NCI-H82 (cell line): ENCODE data around the gene MYO3A.
"Not testable (repeated sequence)": the region's sequence is repeated elsewhere in the genome, so short reads cannot be mapped to it uniquely, and the experiment has no call there.

ENCODE experiments used
- DNase-seq: peaks from one replicate; lab custom pipeline; 2025; lab: John Stamatoyannopoulos, UW

MYO3A gene

DNA sequence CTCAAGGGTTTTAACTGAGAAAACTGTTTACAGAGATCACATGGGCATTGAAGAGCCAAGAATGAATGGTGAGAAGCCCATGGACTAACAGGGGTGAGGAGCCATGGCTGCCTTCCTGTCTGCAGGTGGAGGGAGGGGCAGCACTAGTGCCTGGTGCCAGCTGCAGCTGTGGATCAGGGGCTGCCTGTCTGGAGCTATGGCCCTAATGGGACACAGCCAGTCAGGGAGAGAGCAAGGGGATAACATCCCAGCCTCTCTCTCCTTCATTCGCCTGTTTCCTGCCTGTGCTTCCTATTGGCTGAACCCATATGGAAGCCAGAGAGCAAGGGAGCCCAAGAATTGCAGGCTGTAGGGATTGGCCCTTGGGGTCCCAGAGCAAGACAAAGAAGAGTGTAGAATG is 156.7 kb downstream of the MYO3A start:
- no peak for DNase-seq

DNA sequence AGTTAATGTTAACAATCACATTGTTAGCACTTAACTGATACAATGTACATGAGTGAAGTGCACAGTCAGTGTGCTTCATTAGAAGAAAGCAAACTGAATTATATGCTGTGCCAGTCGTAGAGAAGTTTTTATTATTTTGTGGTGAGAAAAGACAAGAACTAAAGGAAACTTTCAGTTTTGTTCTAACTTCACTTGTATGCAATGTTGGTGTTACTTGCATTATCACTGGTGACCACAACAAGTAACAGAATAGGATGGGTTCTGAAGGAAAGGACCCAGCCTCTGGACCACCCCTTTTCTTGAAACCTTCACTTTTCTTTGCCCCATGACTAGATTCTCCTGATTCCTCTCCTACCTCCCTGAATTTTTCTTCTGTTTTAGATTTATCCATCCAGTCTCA is 159.2 kb downstream of the MYO3A start:
- no peak for DNase-seq

DNA sequence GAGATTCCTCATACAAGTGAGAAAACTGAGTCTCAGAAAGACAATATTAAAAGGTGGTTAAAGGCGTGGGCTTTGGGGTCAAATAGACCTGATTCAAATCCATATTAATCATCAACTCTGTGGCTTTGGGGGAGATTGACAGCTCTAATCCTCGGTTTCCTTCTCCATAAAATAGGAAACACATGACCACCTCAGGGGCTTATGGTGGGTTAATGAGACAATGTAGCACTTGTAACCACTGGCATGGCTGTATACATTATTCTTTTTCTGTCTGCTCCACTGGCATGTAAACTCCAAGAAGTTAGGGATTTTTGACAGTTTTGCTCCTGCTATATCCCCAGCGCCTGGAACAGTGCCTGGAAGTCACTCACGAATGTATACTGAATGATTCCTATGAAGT is 161.8 kb downstream of the MYO3A start:
- DNase-seq: no peak

DNA sequence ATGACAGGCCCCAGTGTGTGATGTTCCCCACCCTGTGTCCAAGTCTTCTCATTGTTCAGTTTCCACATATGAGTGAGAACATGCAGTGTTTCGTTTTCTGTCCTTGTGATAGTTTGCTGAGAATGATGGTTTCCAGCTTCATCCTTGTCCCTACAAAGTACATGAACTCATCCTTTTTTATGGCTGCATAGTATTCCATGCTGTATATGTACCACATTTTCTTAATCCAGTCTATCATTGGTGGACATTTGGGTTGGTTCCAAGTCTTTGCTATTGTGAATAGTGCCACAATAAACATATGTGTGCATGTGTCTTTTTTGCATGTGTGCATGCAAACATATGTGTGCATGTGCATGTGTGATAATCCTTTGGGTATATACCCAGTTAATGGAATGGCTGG is 163.5 kb downstream of the MYO3A start:
- DNase-seq: not testable (repeated sequence)

DNA sequence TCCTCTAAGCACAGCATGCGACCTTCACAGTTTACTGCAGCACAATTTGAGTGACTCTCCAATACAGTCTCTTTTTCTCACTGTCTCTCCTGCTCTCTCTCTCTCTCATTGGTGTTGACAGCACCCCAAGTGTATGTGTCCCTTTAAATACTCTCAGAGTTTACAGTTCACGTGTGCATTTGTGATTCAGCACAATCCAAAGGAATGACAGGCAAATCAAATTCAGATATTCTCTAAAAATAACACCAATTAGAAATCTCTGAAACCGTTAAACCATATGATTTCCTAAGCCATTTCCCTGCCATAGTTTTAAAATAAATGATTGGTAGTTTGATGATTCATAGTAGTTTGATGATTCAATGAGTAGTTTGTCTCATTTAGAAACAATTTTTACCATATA is 178.5 kb downstream of the MYO3A start:
- no peak for DNase-seq

DNA sequence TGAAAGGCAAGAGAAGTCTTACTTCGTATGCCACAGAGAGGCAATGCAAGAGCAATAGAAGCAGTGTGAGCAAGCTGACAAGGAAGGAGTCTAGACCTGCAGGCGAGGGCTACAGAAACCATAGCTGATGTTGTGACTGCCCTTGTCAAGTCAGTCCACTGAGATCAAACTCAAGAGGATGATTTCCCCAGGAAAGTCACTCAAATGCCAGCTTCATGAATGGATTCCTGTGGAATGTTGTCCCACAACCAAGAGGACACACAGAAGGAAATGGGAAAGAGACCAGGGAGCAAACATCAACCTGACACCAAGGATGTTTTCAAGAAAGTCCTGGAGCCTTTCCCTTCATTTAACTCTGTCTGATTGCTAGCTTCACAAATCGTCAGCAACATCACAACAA is 204.6 kb downstream of the MYO3A start:
- DNase-seq: no peak

DNA sequence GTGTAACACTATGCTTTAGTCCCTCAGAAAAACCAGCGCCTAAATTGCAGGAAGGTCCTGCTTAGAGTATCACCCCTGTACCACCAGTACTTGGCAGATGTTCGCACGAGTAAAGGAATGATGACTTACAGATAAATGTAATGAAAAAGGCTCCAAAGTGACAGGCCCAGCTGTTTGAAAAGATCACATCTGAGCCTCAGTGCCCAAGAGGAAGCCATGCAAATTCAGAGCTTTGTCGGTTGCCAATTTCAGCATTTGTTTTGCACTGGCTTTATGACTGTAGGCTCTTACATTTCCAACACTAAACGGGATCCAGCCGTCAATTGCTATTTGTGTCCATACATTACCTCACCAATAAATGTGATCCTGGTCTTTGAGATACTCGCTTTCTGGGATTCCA is 222.0 kb downstream of the MYO3A start:
- no peak for DNase-seq

DNA sequence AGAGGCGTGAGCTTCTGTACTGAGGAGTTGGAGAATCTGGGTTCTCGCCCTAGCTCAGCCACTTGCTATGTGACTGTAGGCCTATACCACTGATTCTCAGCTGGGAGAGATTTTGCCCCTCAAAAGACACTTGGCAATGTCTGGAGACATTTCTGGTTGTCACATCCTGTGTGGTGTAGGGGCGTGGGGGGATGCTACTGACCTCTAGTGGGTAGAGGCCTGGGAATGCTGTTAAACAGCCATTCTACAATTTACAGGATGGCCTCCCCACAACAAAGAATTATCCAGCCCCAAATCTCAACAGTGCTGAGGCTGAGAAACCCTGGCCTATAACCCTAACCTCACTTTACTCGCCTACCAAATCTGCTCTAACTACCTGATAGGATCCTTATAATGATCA is 223.7 kb downstream of the MYO3A start:
- peak; percentile 1 for DNase-seq

DNA sequence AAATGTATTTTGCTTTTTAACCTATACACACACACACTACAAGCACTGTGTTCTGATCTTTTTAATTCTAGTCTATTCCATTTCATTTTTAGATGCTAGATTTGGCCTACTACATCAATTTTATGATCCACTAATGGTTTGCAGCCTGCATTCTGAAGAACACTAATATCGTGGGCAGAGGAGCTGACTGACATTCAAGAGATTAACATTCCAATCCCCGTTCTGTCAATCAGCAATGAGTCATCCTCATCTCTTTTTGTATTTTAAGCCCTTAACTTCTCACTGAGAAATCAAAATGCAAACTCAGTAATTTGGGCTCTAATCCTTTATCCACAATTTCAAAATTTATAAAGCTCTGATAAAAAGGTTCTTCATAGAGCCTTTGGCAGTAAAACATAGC is 235.4 kb downstream of the MYO3A start:
- no peak for DNase-seq

DNA sequence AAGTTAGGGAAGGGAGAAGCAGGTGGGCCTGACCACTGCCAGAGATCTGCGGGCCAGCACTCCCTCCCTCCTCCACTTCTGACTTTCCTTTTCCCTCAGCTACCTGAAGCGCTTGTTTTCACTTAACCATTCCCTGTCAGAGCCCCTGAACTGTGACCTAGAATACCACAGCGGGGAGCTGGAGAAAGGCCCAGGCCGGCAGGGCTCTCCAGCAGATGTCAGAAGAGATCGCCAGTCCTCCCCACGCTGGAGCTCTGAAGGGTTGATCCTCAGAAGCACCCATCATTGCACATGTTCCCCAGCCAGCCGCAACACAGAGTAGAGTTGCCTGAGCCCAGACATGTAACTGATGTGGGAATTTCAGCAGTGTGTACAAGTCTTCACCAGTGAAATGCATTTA is 238.1 kb downstream of the MYO3A start:
- no peak for DNase-seq

DNA sequence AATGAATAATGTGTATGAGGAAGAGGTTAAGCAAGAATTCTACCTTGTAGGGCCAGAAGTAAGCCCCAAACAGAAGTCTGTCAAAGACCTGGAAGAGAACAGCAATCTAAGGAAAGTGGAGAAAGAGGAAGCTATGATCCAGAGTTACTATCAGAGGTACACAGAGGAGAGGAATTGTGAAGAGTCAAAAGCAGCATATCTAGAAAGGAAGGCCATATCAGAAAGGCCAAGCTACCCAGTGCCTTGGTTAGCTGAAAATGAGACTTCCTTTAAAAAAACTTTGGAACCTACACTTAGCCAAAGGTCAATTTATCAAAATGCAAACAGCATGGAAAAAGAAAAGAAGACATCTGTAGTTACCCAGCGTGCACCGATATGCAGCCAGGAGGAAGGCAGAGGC is 239.8 kb downstream of the MYO3A start:
- no peak for DNase-seq

DNA sequence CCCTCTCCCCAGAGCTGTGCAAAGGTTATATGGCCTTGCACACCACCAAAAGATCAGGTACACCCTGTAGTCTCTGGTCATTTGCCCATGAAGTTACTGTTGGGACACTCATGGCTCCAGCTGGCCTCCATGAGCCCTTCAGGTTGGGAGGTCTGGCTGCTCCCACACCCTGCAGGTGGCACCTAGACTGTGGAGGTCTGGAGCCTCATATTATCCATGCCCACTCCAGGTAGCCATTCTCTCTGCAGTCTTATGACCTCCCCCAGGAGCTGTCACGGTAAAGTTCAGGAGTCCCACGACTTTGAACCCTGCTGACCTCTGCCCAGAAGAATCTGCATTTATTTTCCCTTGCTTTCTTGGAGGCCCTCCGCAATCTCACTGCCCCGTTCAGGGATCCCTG is 243.3 kb downstream of the MYO3A start:
- no peak for DNase-seq

DNA sequence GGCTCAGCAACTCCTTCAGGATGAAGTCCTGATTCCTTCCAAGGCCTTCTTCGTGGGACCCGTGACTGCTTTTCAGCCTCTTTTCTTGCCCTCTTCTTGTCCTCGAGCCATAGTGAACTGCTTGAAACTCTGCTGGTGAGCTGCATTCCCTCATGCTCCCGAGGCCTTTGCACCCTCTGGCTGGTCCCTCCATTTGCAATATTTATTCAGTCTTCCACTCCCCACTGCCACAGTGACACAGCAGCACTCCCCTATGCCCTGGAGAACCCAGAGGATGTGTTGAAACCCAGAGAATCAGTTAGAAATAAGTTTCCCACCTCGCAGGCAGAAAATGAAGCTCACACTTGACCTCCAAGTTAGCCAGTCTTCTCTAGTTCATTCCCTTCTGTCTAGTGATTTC is 260.2 kb downstream of the MYO3A start:
- DNase-seq: no peak

DNA sequence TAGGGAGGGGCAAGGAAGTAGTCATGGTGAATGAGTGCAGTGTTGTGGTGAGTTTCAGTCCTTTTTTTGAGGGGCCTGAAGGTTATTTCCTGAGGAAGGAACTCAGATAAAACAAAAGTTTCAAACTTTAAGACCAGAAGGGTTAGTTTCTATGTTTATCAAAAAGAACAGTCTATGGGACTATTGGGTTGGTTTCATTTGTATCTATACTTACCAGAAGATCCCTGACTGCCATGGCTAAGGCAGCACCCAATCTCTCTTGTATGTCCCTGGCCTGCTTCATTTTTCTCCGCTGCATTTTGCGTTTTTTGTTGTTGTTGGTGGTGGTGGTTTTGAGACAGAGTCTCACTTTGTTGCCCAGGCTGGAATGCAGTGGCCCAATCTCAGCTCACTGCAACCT is 263.2 kb downstream of the MYO3A start:
- DNase-seq: no peak

DNA sequence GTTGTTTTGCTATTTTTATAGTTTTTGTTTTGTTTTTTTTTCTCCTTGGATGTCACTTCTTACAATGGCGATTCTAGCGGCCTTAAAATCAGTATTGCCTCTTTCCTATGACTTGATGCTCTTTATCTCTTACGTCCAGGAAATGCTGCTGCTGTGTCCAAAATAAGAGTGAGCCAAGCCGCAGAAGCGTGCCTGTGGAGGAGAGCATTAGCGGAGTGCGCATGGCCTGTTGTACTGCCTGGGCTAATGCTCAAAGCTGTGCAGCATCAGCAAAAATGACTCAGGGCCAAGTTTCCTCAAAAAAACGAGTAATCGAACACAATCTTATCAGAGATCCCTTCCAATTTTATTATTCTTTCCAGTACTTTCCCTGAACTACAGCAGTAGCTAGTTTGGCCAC is 264.1 kb downstream of the MYO3A start:
- DNase-seq: no peak

DNA sequence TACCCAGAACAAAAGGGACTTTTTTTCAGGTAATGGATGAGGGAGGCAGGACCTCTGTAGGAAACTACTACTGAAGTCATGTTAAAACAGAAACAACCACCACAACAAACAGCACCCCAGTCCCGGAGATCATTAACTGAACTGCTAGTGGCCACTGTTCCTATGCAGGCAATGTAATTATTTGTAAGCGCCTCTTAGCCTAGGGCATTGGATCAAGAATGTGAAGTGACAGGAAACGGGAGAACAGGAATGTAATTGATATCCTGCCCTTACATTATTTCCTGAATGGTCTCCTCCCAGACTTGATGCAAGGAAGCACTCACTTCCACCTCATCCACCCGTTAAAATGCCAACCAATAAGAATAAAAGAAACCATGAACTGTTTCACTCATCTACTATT is 265.8 kb downstream of the MYO3A start:
- DNase-seq: no peak

DNA sequence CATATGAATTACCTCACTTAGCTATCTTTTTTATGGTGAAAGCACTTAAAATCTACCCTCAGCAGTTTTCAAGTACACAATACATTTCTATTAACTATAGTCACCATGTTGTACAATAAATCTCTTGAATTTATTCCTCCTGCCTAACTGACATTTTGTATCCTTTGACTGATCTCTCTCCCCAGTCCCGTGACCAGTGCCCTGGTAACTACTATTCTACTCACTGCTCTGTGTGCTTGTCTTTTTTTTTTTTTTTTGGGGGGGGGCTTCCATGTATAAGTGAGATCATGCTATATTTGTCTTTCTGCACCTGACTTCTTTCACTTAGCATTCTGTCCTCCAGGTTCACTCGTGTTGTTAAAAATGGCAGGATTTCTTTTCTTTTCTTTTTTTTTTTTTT is 271.2 kb downstream of the MYO3A start:
- DNase-seq: no peak

DNA sequence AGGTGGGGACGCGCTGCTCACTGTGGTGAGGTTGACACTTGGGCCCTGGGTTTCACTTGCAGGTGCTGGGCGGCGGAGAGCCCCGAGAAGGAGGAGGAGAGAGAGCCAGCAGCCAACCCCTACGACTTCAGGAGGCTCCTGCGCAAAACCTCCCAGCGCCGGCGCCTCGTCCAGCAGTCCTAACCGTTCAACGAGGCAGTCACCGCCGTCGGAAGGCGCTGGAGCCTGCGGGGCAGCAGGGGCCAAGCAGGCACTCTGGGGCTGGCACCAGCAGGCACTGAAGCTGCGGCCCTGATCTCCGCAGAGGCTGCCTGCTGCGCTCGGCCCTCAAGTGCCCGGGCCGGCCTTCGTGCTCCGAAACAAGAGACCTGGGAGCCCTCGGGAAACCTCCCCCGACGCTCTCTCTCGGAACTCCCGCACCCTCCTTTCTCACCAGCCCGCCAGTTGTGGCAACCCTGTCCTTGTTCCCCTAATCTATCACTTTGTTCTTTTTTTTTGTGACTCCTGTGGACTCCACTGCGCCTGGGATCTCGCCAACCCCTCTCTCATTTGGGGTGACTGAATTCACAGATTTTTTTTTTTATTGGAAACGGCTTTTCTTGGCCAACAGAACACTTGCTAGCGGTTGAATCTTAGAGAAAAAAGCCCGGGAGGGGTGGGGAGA is 277.9 kb downstream of the MYO3A start:
- DNase-seq: no peak

DNA sequence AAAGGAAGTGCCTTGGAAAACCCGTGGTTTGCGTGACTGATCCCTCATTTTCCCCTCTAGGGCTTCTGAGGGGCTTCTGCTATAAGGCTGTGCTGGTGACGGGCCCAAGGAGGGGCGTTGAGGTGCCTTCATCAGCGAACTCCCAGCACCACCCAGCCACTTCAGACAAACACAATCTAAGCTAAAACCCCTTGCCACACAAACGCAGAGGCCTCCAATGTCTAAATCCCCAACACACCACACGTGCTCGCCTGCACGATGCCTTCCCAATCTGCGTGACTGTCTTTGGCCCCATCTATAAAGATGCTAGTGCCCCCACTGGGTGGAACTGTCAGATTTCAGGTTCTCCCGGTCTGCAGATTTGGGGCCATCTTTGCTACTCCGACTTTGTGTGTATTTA is 278.5 kb downstream of the MYO3A start:
- no peak for DNase-seq

DNA sequence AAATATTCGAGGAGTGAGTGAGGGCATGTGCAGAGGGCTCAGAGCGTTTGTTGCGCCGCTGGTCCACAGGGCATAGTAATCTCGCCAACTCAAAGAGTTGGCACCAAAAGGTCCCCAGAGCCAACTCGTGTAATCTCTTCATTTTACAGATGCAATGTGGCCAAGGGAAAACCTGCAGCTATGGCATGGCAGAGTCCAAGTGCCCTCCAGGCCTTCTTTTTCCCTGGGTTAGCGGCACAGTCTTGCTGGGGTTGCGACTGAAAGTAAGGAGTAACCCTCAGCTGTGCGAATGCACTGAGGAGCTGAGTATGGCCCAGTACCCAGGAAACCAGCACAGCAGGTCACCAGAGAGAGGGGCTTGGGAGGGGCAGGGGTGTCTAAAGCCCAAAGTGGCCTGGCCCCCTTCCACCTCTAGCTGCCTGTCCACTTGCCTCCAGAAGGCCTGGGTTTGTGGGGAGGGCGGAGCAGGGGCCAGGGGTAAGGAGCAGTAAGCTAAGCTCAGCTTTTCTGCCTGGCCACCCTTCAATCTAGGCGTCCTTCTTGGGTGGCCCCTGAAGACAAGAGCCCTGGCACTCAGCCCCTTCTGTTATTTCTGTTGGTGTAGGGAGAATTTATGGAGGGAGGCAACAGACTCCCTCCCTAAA is 279.2 kb downstream of the MYO3A start:
- no peak for DNase-seq

DNA sequence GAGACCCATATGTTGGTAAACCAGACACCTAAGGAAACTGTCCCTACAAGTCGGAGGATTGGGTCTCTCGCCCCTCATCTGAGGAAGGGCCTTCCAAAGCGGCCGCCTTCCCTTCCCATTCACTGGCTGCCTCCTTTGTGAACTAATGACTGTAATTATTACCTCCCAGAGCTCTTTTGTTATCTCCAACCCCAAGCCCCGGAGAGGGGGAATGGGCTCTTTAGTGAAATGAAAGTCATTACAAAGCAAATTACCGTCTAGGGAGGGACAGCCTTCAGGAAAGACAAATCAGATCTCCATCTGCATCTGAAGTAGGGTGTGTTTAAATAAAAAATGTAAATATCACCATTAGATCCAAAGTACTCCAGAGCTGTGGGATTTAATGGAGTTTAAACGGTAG is 280.0 kb downstream of the MYO3A start:
- DNase-seq: no peak

DNA sequence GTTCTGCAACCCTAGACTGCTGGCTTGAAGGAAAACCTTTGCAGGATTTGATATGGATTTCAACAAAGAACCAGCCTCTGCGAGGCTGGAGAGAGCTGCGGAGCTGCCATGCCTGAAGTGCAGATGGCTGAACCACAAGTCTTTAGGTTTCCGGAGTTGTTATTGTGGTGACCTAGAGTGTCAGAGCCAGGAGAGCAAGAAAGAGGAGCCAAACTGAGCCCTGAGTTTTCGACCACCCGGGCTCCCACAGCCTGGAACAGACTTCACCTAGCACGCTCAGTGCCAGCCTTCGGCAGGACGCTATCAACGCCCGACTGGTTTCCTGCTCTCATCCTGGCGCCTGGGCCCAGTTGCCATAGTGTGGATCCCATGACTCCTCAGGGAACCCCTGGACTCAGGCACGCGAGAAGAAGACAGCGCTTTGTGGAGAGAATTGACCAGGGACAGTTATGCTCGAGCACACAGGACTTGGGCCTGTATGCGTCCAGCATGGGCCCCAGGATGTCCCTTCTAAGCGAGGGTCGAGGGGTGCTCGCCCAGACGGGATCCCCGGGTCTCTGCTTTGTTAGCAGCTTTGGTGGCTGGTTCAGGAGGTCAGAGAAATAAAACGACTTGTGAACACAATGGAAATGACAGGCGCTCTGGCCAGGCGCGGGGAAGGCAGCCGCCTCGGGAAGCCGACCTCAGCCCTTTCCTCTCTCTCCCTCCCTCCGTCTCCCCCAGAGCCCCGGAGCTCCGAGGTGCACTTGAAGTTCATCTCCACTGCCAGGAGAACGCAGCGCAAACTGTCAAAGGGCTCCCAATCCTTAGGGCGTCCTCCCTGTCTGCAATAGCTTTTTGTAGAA is 280.7 kb downstream of the MYO3A start:
- no peak for DNase-seq

DNA sequence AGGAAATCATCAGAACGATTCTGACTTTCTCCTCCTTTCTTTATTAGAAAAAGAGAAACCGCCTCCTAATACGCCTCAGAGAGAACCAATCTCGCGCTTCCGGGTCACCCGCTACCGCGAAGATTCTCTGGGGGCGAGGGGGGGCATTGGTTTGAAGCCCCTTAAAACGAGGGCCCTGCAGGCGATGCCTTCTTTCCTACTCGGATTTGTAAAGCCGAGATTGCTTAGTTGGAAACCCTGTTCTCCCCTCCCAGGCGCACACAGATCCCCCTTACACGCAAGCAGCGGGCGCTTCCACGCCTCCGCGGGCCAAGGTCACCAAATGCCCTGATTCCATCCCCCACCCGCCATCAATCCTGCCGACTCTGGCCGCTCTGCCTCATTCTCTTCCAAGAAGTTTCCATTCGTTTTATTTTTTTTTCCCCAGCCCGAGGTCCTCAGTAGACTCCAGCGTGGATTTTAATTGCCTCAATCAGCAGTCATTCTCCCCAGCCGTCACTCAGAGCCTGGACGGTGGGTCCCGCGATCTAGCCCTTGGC is 281.4 kb downstream of the MYO3A start:
- DNase-seq: no peak
